ENCODE results near the gene SPATA7. TPM values are rescaled to one million over a fixed set of nuclear protein-coding genes. Genes with fewer than 3 reads are reported as not detected.

The SPATA7 gene
- total and polyA plus RNA-seq, 10 of the 15 experiments (the other 5 are each of a cell fraction or from before 2014, with no cell fraction given) = 0.39 to 3.0 (median 2.2) TPM

GRCh38 chr14:88340357-88340756, 45.1 kb upstream of the SPATA7 start:
- FAIRE-seq (no peak), ATAC-seq (no peak), DNase-seq (ENCODE audit: low read depth, low spot score) (no peak)
- SMC1A ChIA-PET (ENCODE audit: uncharacterized antibody, unreplicated experiment) = no interaction called here
- H3K4me1 ChIP-seq (ENCODE audit: control insufficient read depth, insufficient read depth, low read length) = no peaks in the 10 kb centered on the region
- in situ Hi-C loops (cut with MboI) = no loop called here
- CTCF ChIA-PET = no interaction called here
- no peak overlapping the region for H3K4me3 ChIP-seq
- no peak overlapping the region for H2AFZ ChIP-seq (ENCODE audit: control insufficient read depth, low read depth, low read length)
- no peaks in the 10 kb centered on the region for H3K79me2 ChIP-seq (ENCODE audit: control insufficient read depth, insufficient read depth, low read length)
- RAD21 ChIA-PET (ENCODE audit: unreplicated experiment) = no interaction called here
- POLR2A ChIA-PET = no interaction called here
- intact Hi-C loops (cut with micrococcal nuclease; ENCODE audit: unreplicated experiment) = no loop called here
- TF ChIP-seq SMAD5 (IDR thresholded peaks at IDR 0.05; ENCODE audit: low read depth) = no peak
- no peak for TF ChIP-seq NBN (IDR thresholded peaks at IDR 0.05)
- no peak for TF ChIP-seq STAT1 (conservative IDR thresholded peaks at IDR 0.05)
- TF ChIP-seq ZNF384 (IDR thresholded peaks at IDR 0.05; ENCODE audit: borderline replicate concordance, low read depth, low read length) = no peak
- TF ChIP-seq CBX3 (IDR thresholded peaks at IDR 0.05; ENCODE audit: borderline replicate concordance, low read depth) = no peak
- TF ChIP-seq SUZ12 (IDR thresholded peaks at IDR 0.05; ENCODE audit: unreplicated experiment) = no peak
- no peak overlapping the region for H3K9ac ChIP-seq (ENCODE audit: control insufficient read depth, insufficient read depth, low read length)
- H3K36me3 ChIP-seq (ENCODE audit: control insufficient read depth in 2 of 2, insufficient read depth in 2 of 2, low read length in 1 of 2) = no peaks in the 10 kb centered on the region
- no peaks in the 10 kb centered on the region for H3K9me3 ChIP-seq (replicated peaks; ENCODE audit: control insufficient read depth, insufficient read depth, low read length)
- no TSS peak for BruUV-seq (replicated peaks)
- no peaks in the 10 kb centered on the region for H4K20me1 ChIP-seq (ENCODE audit: control insufficient read depth, insufficient read depth)
- no peaks in the 10 kb centered on the region for H3K27me3 ChIP-seq (replicated peaks in 1 of 2; ENCODE audit: control insufficient read depth in 2 of 2, insufficient read depth in 2 of 2, low read length in 1 of 2)
- H3K4me2 ChIP-seq (ENCODE audit: control insufficient read depth, insufficient read depth) = no peak overlapping the region
- H3K27ac ChIP-seq (ENCODE audit: control insufficient read depth, insufficient read depth) = no peak overlapping the region

GRCh38 chr14:88342980-88343379, 42.5 kb upstream of the SPATA7 start:
- Histone ChIP-seq H2AFZ (ENCODE audit: control insufficient read depth, low read depth, low read length) (no peak overlapping the region), H4K20me1 (ENCODE audit: control insufficient read depth, insufficient read depth) (no peaks in the 10 kb centered on the region), H3K4me2 (ENCODE audit: control insufficient read depth, insufficient read depth) (no peak overlapping the region), H3K79me2 (ENCODE audit: control insufficient read depth, insufficient read depth, low read length) (no peaks in the 10 kb centered on the region), H3K9me3 (replicated peaks; ENCODE audit: control insufficient read depth, insufficient read depth, low read length) (no peaks in the 10 kb centered on the region), H3K4me3 (no peak overlapping the region), H3K27ac (ENCODE audit: control insufficient read depth, insufficient read depth) (no peak overlapping the region), H3K4me1 (ENCODE audit: control insufficient read depth, insufficient read depth, low read length) (no peaks in the 10 kb centered on the region), H3K9ac (ENCODE audit: control insufficient read depth, insufficient read depth, low read length) (no peak overlapping the region), H3K36me3 (ENCODE audit: control insufficient read depth in 2 of 2, insufficient read depth in 2 of 2, low read length in 1 of 2) (no peaks in the 10 kb centered on the region), H3K27me3 (replicated peaks in 1 of 2; ENCODE audit: control insufficient read depth in 2 of 2, insufficient read depth in 2 of 2, low read length in 1 of 2) (no peaks in the 10 kb centered on the region)
- intact Hi-C loops (cut with micrococcal nuclease; ENCODE audit: unreplicated experiment) = no loop called here
- CTCF ChIA-PET = no interaction called here
- POLR2A ChIA-PET = no interaction called here
- RAD21 ChIA-PET (ENCODE audit: unreplicated experiment) = no interaction called here
- FAIRE-seq = no peak
- SMC1A ChIA-PET (ENCODE audit: uncharacterized antibody, unreplicated experiment) = no interaction called here
- no TSS peak for BruUV-seq (replicated peaks)
- in situ Hi-C loops (cut with MboI) = no loop called here
- 50% methylated on average over 2 of the region's 2 CpGs for WGBS (ENCODE audit: insufficient coverage, insufficient replicate concordance, low lambda C conversion rate, missing lambda C conversion rate)
- TF ChIP-seq KLF5 (IDR thresholded peaks at IDR 0.05; ENCODE audit: partially characterized antibody) = no peak
- TF ChIP-seq FOXK2 (IDR thresholded peaks at IDR 0.05) = no peak
- no peak for TF ChIP-seq SREBF1 (IDR thresholded peaks at IDR 0.05; ENCODE audit: low read length)
- TF ChIP-seq JUNB (IDR thresholded peaks at IDR 0.05) = no peak
- TF ChIP-seq NKRF (conservative IDR thresholded peaks at IDR 0.05) = no peak
- TF ChIP-seq RB1 (IDR thresholded peaks at IDR 0.05; ENCODE audit: borderline replicate concordance) = no peak
- no peak for TF ChIP-seq MEF2A (IDR thresholded peaks at IDR 0.05; ENCODE audit: insufficient read depth, low read depth, low read length)
- TF ChIP-seq EED (IDR thresholded peaks at IDR 0.05; ENCODE audit: low read depth) = no peak
- no peak for TF ChIP-seq POU2F2 (IDR thresholded peaks at IDR 0.05; ENCODE audit: borderline replicate concordance, low read depth, low read length)
- DNase-seq (ENCODE audit: low read depth, low spot score) = no peak
- ATAC-seq = no peak

Data from GM12878 (cell line).